ENCODE results near the gene MDGA2. TPM values are rescaled to one million over a fixed set of nuclear protein-coding genes. Genes with fewer than 3 reads are reported as not detected.

The MDGA2 gene
- total RNA-seq, 1 experiment from 2014 or later, result not detected

DNA sequence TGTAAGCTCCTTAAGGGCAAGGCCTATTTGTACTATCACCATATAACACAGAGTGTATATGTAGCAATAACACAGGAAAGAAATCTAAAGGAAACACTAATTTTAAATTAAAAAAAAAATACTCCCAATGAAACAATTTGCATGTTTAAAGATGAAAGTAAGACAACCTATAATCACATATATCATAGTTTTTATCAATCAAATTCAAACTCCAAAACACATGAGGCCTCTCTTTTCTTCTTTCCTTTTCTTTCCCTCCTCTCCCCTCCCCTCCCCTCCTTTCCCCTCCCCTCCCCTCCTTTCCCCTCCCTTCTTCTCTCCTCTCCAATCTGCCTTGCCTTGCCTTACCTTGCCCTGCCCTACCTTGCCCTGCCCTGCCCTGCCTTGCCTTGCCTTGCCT is 618.0 kb downstream of the MDGA2 start:
- Histone ChIP-seq H3K27ac (ENCODE audit: low read depth, low read length) (no peak overlapping the region), H2AFZ (ENCODE audit: low read depth, low read length, poor library complexity, severe bottlenecking) (no peak overlapping the region), H3K9me3 (ENCODE audit: control insufficient read depth in 1 of 2, insufficient read depth in 1 of 2, low read depth in 1 of 2, low read length in 2 of 2) (no peaks in the 10 kb centered on the region), H3K4me1 (ENCODE audit: control insufficient read depth in 1 of 2, insufficient read depth in 2 of 2, low read length in 2 of 2) (no peaks in the 10 kb centered on the region), H3K27me3 (ENCODE audit: insufficient read depth, low read length) (no peaks in the 10 kb centered on the region), H3K9ac (ENCODE audit: low read length) (no peak overlapping the region), H3K4me3 (replicated peaks in 1 of 2; ENCODE audit: low read depth in 1 of 2, low read length in 2 of 2) (no peak overlapping the region), H3K79me2 (ENCODE audit: insufficient read depth, low read length) (no peaks in the 10 kb centered on the region), H3K4me2 (ENCODE audit: low read length) (no peak overlapping the region), H3K9me2 (ENCODE audit: insufficient read depth) (no peaks in the 10 kb centered on the region), H4K20me1 (ENCODE audit: insufficient read depth) (no peaks in the 10 kb centered on the region), H3K36me3 (ENCODE audit: control insufficient read depth in 1 of 2, insufficient read depth in 2 of 2, low read length in 2 of 2) (no peaks in the 10 kb centered on the region)
- no peak for DNase-seq (ENCODE audit: low read depth, low spot score)
- ATAC-seq, result no peak
- no TSS peak for BruUV-seq (replicated peaks)
- ChIA-PET POLR2A (no interaction called here), RAD21 (ENCODE audit: low non-redundant PET in 1 of 2, low total read pairs in 2 of 2, uncharacterized antibody in 2 of 2, unreplicated experiment in 2 of 2) (no interaction called here), CTCF (no interaction called here)
- TF ChIP-seq EZH2phosphoT487 (IDR thresholded peaks at IDR 0.05; ENCODE audit: borderline replicate concordance), result no peak
- no peak for TF ChIP-seq JUND (IDR thresholded peaks at IDR 0.05)
- no peak for TF ChIP-seq TCF7L2 (IDR thresholded peaks at IDR 0.05; ENCODE audit: borderline replicate concordance, extremely low read depth, insufficient read depth, insufficient read length)
- TF ChIP-seq ELF1 (IDR thresholded peaks at IDR 0.05; ENCODE audit: borderline replicate concordance, low read depth), result no peak
- TF ChIP-seq, protein P1, sequence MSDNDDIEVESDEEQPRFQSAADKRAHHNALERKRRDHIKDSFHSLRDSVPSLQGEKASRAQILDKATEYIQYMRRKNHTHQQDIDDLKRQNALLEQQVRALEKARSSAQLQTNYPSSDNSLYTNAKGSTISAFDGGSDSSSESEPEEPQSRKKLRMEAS (IDR thresholded peaks at IDR 0.05), result no peak
- no peak for TF ChIP-seq FOSL1 (IDR thresholded peaks at IDR 0.05; ENCODE audit: low read depth)
- TF ChIP-seq ZFX (IDR thresholded peaks at IDR 0.05), result no peak
- no peak for TF ChIP-seq EGR1 (IDR thresholded peaks at IDR 0.05; ENCODE audit: low read depth)
- no peak for TF ChIP-seq SRF (IDR thresholded peaks at IDR 0.05; ENCODE audit: low read depth)
- TF ChIP-seq CBX3 (IDR thresholded peaks at IDR 0.05; ENCODE audit: low read depth), result no peak
- no peak for TF ChIP-seq CEBPB (IDR thresholded peaks at IDR 0.05; ENCODE audit: low read depth)
- TF ChIP-seq SP1 (IDR thresholded peaks at IDR 0.05; ENCODE audit: low read depth), result no peak
- TF ChIP-seq YY1 (IDR thresholded peaks at IDR 0.05; ENCODE audit: extremely low read depth, insufficient replicate concordance, low read depth, low read length), result no peak
- no peak for TF ChIP-seq POLR2A (IDR thresholded peaks at IDR 0.05; ENCODE audit: borderline replicate concordance, extremely low read depth, insufficient read depth, insufficient read length)
- no peak for TF ChIP-seq RAD21 (IDR thresholded peaks at IDR 0.05; ENCODE audit: low read depth)
- TF ChIP-seq SIN3A (IDR thresholded peaks at IDR 0.05; ENCODE audit: low read depth), result no peak
- TF ChIP-seq, protein P2, sequence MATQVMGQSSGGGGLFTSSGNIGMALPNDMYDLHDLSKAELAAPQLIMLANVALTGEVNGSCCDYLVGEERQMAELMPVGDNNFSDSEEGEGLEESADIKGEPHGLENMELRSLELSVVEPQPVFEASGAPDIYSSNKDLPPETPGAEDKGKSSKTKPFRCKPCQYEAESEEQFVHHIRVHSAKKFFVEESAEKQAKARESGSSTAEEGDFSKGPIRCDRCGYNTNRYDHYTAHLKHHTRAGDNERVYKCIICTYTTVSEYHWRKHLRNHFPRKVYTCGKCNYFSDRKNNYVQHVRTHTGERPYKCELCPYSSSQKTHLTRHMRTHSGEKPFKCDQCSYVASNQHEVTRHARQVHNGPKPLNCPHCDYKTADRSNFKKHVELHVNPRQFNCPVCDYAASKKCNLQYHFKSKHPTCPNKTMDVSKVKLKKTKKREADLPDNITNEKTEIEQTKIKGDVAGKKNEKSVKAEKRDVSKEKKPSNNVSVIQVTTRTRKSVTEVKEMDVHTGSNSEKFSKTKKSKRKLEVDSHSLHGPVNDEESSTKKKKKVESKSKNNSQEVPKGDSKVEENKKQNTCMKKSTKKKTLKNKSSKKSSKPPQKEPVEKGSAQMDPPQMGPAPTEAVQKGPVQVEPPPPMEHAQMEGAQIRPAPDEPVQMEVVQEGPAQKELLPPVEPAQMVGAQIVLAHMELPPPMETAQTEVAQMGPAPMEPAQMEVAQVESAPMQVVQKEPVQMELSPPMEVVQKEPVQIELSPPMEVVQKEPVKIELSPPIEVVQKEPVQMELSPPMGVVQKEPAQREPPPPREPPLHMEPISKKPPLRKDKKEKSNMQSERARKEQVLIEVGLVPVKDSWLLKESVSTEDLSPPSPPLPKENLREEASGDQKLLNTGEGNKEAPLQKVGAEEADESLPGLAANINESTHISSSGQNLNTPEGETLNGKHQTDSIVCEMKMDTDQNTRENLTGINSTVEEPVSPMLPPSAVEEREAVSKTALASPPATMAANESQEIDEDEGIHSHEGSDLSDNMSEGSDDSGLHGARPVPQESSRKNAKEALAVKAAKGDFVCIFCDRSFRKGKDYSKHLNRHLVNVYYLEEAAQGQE (IDR thresholded peaks at IDR 0.05; ENCODE audit: low read depth), result no peak
- no peak for TF ChIP-seq ZNF274 (IDR thresholded peaks at IDR 0.05; ENCODE audit: low read depth, low read length)
- intact Hi-C loops (cut with micrococcal nuclease), result no loop called here
